ENCODE data around the gene GPR25. TPM values are rescaled to one million over a fixed set of nuclear protein-coding genes. Genes with fewer than 3 reads are reported as not detected.

The GPR25 gene
- total RNA-seq, 1 experiment from 2014 or later = not detected

DNA sequence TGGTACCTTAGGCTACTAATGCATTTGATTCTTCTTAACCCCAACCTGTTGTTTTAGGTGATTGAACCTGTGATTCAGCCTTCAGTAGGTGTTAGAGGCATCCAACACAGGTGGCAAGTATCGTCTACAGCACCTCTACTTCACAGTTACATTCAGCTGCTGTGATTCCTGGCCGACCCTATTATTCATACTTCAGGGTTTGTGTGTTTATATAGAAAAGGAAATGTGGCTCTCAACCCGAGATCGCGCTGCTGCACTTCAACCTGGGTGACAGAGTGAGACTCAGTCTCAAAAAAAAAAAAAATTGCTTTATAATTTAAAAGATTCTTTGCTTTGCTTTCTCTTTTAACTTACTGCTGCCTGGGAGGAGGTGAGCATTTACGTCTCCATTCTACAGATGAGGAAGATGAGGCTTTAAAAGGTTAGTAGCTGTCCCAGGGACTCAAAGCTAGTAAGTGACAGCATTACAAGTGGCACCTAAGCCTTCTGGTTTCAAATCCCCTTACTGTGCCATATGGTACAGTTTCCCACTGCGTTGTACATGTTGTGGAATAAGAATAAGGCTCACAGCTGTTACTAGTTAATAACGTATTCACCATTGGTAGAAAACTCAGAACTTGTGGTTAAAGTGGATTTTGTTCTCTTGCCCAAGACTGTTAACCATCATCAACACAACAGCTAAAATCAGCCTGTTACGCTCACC, 9.9 kb upstream of the GPR25 start:
- H3K36me3 Mint-ChIP-seq = peaks cover 4% of the 10 kb centered on the region
- H3K27me3 Mint-ChIP-seq (ENCODE audit: low read depth) = no peaks in the 10 kb centered on the region
- no peak for DNase-seq (ENCODE audit: low spot score)
- ChIA-PET POLR2A (no interaction called here), CTCF (no interaction called here)
- no peak overlapping the region for H3K4me3 Mint-ChIP-seq
- peaks cover 4% of the 10 kb centered on the region; the same call in 1 of the 2 replicates for H3K4me1 Mint-ChIP-seq
- ATAC-seq = no peak
- no peaks in the 10 kb centered on the region for H3K9me3 Mint-ChIP-seq
- H3K27ac Mint-ChIP-seq = no peak overlapping the region
- TF ChIP-seq NR1H2 (CRISPR knock-in tag; IDR thresholded peaks at IDR 0.05) (no peak), CREM (CRISPR knock-in tag; IDR thresholded peaks at IDR 0.05) (no peak), JUN (CRISPR knock-in tag; IDR thresholded peaks at IDR 0.05) (no peak), SP1 (CRISPR knock-in tag; conservative IDR thresholded peaks at IDR 0.05) (no peak), NR2C2 (CRISPR knock-in tag; IDR thresholded peaks at IDR 0.05) (no peak), ZNF317 (CRISPR knock-in tag; IDR thresholded peaks at IDR 0.05; ENCODE audit: borderline replicate concordance, low read depth) (no peak), IRF2 (CRISPR knock-in tag; IDR thresholded peaks at IDR 0.05; ENCODE audit: borderline replicate concordance, low read depth) (no peak), NR3C1 (CRISPR knock-in tag; conservative IDR thresholded peaks at IDR 0.05; ENCODE audit: low read depth) (no peak), PRRX2 (CRISPR knock-in tag; IDR thresholded peaks at IDR 0.05) (no peak)
- TF ChIP-seq, protein P1, sequence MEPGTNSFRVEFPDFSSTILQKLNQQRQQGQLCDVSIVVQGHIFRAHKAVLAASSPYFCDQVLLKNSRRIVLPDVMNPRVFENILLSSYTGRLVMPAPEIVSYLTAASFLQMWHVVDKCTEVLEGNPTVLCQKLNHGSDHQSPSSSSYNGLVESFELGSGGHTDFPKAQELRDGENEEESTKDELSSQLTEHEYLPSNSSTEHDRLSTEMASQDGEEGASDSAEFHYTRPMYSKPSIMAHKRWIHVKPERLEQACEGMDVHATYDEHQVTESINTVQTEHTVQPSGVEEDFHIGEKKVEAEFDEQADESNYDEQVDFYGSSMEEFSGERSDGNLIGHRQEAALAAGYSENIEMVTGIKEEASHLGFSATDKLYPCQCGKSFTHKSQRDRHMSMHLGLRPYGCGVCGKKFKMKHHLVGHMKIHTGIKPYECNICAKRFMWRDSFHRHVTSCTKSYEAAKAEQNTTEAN (CRISPR knock-in tag; IDR thresholded peaks at IDR 0.05) = no peak
- TF ChIP-seq, protein P2, sequence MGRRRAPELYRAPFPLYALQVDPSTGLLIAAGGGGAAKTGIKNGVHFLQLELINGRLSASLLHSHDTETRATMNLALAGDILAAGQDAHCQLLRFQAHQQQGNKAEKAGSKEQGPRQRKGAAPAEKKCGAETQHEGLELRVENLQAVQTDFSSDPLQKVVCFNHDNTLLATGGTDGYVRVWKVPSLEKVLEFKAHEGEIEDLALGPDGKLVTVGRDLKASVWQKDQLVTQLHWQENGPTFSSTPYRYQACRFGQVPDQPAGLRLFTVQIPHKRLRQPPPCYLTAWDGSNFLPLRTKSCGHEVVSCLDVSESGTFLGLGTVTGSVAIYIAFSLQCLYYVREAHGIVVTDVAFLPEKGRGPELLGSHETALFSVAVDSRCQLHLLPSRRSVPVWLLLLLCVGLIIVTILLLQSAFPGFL (CRISPR knock-in tag; IDR thresholded peaks at IDR 0.05; ENCODE audit: borderline replicate concordance) = no peak
- TF ChIP-seq, protein P3, sequence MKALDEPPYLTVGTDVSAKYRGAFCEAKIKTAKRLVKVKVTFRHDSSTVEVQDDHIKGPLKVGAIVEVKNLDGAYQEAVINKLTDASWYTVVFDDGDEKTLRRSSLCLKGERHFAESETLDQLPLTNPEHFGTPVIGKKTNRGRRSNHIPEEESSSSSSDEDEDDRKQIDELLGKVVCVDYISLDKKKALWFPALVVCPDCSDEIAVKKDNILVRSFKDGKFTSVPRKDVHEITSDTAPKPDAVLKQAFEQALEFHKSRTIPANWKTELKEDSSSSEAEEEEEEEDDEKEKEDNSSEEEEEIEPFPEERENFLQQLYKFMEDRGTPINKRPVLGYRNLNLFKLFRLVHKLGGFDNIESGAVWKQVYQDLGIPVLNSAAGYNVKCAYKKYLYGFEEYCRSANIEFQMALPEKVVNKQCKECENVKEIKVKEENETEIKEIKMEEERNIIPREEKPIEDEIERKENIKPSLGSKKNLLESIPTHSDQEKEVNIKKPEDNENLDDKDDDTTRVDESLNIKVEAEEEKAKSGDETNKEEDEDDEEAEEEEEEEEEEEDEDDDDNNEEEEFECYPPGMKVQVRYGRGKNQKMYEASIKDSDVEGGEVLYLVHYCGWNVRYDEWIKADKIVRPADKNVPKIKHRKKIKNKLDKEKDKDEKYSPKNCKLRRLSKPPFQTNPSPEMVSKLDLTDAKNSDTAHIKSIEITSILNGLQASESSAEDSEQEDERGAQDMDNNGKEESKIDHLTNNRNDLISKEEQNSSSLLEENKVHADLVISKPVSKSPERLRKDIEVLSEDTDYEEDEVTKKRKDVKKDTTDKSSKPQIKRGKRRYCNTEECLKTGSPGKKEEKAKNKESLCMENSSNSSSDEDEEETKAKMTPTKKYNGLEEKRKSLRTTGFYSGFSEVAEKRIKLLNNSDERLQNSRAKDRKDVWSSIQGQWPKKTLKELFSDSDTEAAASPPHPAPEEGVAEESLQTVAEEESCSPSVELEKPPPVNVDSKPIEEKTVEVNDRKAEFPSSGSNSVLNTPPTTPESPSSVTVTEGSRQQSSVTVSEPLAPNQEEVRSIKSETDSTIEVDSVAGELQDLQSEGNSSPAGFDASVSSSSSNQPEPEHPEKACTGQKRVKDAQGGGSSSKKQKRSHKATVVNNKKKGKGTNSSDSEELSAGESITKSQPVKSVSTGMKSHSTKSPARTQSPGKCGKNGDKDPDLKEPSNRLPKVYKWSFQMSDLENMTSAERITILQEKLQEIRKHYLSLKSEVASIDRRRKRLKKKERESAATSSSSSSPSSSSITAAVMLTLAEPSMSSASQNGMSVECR (CRISPR knock-in tag; IDR thresholded peaks at IDR 0.05; ENCODE audit: borderline replicate concordance) = no peak
- TF ChIP-seq, protein P4, sequence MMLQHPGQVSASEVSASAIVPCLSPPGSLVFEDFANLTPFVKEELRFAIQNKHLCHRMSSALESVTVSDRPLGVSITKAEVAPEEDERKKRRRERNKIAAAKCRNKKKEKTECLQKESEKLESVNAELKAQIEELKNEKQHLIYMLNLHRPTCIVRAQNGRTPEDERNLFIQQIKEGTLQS (CRISPR knock-in tag; conservative IDR thresholded peaks at IDR 0.05) = no peak
- TF ChIP-seq, protein P5, sequence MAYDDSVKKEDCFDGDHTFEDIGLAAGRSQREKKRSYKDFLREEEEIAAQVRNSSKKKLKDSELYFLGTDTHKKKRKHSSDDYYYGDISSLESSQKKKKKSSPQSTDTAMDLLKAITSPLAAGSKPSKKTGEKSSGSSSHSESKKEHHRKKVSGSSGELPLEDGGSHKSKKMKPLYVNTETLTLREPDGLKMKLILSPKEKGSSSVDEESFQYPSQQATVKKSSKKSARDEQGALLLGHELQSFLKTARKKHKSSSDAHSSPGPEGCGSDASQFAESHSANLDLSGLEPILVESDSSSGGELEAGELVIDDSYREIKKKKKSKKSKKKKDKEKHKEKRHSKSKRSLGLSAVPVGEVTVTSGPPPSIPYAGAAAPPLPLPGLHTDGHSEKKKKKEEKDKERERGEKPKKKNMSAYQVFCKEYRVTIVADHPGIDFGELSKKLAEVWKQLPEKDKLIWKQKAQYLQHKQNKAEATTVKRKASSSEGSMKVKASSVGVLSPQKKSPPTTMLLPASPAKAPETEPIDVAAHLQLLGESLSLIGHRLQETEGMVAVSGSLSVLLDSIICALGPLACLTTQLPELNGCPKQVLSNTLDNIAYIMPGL (CRISPR knock-in tag; IDR thresholded peaks at IDR 0.05) = no peak
- TF ChIP-seq, protein P6, sequence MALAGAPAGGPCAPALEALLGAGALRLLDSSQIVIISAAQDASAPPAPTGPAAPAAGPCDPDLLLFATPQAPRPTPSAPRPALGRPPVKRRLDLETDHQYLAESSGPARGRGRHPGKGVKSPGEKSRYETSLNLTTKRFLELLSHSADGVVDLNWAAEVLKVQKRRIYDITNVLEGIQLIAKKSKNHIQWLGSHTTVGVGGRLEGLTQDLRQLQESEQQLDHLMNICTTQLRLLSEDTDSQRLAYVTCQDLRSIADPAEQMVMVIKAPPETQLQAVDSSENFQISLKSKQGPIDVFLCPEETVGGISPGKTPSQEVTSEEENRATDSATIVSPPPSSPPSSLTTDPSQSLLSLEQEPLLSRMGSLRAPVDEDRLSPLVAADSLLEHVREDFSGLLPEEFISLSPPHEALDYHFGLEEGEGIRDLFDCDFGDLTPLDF (CRISPR knock-in tag; IDR thresholded peaks at IDR 0.05) = no peak
- TF ChIP-seq, protein P7, sequence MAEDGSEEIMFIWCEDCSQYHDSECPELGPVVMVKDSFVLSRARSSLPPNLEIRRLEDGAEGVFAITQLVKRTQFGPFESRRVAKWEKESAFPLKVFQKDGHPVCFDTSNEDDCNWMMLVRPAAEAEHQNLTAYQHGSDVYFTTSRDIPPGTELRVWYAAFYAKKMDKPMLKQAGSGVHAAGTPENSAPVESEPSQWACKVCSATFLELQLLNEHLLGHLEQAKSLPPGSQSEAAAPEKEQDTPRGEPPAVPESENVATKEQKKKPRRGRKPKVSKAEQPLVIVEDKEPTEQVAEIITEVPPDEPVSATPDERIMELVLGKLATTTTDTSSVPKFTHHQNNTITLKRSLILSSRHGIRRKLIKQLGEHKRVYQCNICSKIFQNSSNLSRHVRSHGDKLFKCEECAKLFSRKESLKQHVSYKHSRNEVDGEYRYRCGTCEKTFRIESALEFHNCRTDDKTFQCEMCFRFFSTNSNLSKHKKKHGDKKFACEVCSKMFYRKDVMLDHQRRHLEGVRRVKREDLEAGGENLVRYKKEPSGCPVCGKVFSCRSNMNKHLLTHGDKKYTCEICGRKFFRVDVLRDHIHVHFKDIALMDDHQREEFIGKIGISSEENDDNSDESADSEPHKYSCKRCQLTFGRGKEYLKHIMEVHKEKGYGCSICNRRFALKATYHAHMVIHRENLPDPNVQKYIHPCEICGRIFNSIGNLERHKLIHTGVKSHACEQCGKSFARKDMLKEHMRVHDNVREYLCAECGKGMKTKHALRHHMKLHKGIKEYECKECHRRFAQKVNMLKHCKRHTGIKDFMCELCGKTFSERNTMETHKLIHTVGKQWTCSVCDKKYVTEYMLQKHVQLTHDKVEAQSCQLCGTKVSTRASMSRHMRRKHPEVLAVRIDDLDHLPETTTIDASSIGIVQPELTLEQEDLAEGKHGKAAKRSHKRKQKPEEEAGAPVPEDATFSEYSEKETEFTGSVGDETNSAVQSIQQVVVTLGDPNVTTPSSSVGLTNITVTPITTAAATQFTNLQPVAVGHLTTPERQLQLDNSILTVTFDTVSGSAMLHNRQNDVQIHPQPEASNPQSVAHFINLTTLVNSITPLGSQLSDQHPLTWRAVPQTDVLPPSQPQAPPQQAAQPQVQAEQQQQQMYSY (CRISPR knock-in tag; IDR thresholded peaks at IDR 0.05) = no peak
- TF ChIP-seq, protein P8, sequence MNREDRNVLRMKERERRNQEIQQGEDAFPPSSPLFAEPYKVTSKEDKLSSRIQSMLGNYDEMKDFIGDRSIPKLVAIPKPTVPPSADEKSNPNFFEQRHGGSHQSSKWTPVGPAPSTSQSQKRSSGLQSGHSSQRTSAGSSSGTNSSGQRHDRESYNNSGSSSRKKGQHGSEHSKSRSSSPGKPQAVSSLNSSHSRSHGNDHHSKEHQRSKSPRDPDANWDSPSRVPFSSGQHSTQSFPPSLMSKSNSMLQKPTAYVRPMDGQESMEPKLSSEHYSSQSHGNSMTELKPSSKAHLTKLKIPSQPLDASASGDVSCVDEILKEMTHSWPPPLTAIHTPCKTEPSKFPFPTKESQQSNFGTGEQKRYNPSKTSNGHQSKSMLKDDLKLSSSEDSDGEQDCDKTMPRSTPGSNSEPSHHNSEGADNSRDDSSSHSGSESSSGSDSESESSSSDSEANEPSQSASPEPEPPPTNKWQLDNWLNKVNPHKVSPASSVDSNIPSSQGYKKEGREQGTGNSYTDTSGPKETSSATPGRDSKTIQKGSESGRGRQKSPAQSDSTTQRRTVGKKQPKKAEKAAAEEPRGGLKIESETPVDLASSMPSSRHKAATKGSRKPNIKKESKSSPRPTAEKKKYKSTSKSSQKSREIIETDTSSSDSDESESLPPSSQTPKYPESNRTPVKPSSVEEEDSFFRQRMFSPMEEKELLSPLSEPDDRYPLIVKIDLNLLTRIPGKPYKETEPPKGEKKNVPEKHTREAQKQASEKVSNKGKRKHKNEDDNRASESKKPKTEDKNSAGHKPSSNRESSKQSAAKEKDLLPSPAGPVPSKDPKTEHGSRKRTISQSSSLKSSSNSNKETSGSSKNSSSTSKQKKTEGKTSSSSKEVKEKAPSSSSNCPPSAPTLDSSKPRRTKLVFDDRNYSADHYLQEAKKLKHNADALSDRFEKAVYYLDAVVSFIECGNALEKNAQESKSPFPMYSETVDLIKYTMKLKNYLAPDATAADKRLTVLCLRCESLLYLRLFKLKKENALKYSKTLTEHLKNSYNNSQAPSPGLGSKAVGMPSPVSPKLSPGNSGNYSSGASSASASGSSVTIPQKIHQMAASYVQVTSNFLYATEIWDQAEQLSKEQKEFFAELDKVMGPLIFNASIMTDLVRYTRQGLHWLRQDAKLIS (CRISPR knock-in tag; IDR thresholded peaks at IDR 0.05; ENCODE audit: borderline replicate concordance) = no peak

All from WTC11 (cell line).